HepG2 (cell line): ENCODE results near the gene AIFM1. TPM values are rescaled to one million over a fixed set of nuclear protein-coding genes. Genes with fewer than 3 reads are reported as not detected.

Source experiments
- ETV6 ChIP-seq: sonication (generic); formaldehyde crosslinking; conservative IDR thresholded peaks from 2 replicates; pipeline ENCODE4 v1.4.0; 2020; ENCODE audit warnings: missing genetic modification reagents
- FOSL2 ChIP-seq: sonication (generic); formaldehyde crosslinking; IDR thresholded peaks from 2 replicates; pipeline ENCODE4 v1.4.0; 2020; ENCODE audit warnings: missing genetic modification reagents
- GTF2F1 ChIP-seq: fragments of 150-350 bp; IDR thresholded peaks from 2 replicates; pipeline ENCODE4 v1.6.1; 2014; ENCODE audit warnings: low read length
- KLF6 ChIP-seq: IDR thresholded peaks from 2 replicates; pipeline ENCODE4 v1.8.0; 2016; ENCODE audit warnings: missing biosample characterization, missing genetic modification reagents
- MTF1 ChIP-seq: sonication (generic); formaldehyde crosslinking; IDR thresholded peaks from 2 replicates; pipeline ENCODE4 v1.5.0; 2020; ENCODE audit warnings: missing genetic modification reagents
- NCOA1 ChIP-seq: sonication (generic); formaldehyde crosslinking; IDR thresholded peaks from 2 replicates; pipeline ENCODE4 v1.9.0; 2021; ENCODE audit warnings: missing genetic modification reagents
- SMAD1 ChIP-seq: sonication (generic); formaldehyde crosslinking; IDR thresholded peaks from 2 replicates; pipeline ENCODE4 v1.4.0; 2020; ENCODE audit warnings: missing genetic modification reagents, low read depth, mild to moderate bottlenecking, borderline replicate concordance
- TBX2 ChIP-seq: sonication (generic); formaldehyde crosslinking; IDR thresholded peaks from 2 replicates; pipeline ENCODE4 v1.5.0; 2020; ENCODE audit warnings: missing genetic modification reagents, mild to moderate bottlenecking, borderline replicate concordance
- THRA ChIP-seq: sonication (generic); formaldehyde crosslinking; IDR thresholded peaks from 2 replicates; pipeline ENCODE4 v1.4.0; 2020; ENCODE audit warnings: missing genetic modification reagents, borderline replicate concordance
- TOE1 ChIP-seq: sonication (generic); formaldehyde crosslinking; IDR thresholded peaks from 2 replicates; pipeline ENCODE4 v1.4.0; 2020; ENCODE audit warnings: mild to moderate bottlenecking, missing genetic modification reagents
- YY1 ChIP-seq: IDR thresholded peaks from 2 replicates; pipeline ENCODE4 v1.6.1; 2011; ENCODE audit warnings: low read length, low read depth, moderate library complexity, mild to moderate bottlenecking; ENCODE audit not compliant: insufficient read depth, insufficient replicate concordance
- ZBTB46 ChIP-seq: sonication (generic); formaldehyde crosslinking; IDR thresholded peaks from 2 replicates; pipeline ENCODE4 v1.4.0; 2020; ENCODE audit warnings: mild to moderate bottlenecking, missing genetic modification reagents, borderline replicate concordance
- ZNF101 ChIP-seq: sonication (generic); formaldehyde crosslinking; IDR thresholded peaks from 2 replicates; pipeline ENCODE4 v1.4.0; 2020; ENCODE audit warnings: mild to moderate bottlenecking, low read depth, missing genetic modification reagents, borderline replicate concordance
- ZNF142 ChIP-seq: sonication (generic); formaldehyde crosslinking; IDR thresholded peaks from 2 replicates; pipeline ENCODE4 v1.4.0; 2020; ENCODE audit warnings: missing genetic modification reagents
- ZNF160 ChIP-seq: sonication (generic); formaldehyde crosslinking; IDR thresholded peaks from 2 replicates; pipeline ENCODE4 v1.8.0; 2022; ENCODE audit warnings: mild to moderate bottlenecking, inconsistent platforms, missing genetic modification reagents
- ZNF24 ChIP-seq: fragments of 450-650 bp; IDR thresholded peaks from 2 replicates; pipeline ENCODE4 v1.6.1; 2017; ENCODE audit warnings: antibody characterized with exemption, mild to moderate bottlenecking
- ZNF350 ChIP-seq: sonication (generic); formaldehyde crosslinking; IDR thresholded peaks from 2 replicates; pipeline ENCODE4 v1.4.0; 2020; ENCODE audit warnings: mild to moderate bottlenecking, low read depth, missing genetic modification reagents, borderline replicate concordance
- ZNF530 ChIP-seq: sonication (generic); formaldehyde crosslinking; IDR thresholded peaks from 2 replicates; pipeline ENCODE4 v1.5.0; 2020; ENCODE audit warnings: low read depth, mild to moderate bottlenecking, missing genetic modification reagents
- ZNF567 ChIP-seq: sonication (generic); formaldehyde crosslinking; IDR thresholded peaks from 2 replicates; pipeline ENCODE4 v1.8.1; 2023; ENCODE audit warnings: mild to moderate bottlenecking, missing genetic modification reagents, borderline replicate concordance
- ZNF572 ChIP-seq: sonication (generic); formaldehyde crosslinking; IDR thresholded peaks from 2 replicates; pipeline ENCODE4 v1.5.1; 2020; ENCODE audit warnings: mild to moderate bottlenecking, missing genetic modification reagents
- ZNF775 ChIP-seq: sonication (generic); formaldehyde crosslinking; IDR thresholded peaks from 2 replicates; pipeline ENCODE4 v1.4.0; 2020; ENCODE audit warnings: missing genetic modification reagents, mild to moderate bottlenecking, moderate library complexity, borderline replicate concordance
- polyA plus RNA-seq, 8 experiments: library from polyadenylated mRNA; depleted of rRNA in 3 of 8; stranded (reverse) in 7 of 8; unstranded in 1 of 8; fragments of >200 nt; fragmentation: Illumina TruSeq in 4 of 8; extraction: Trizol in 4 of 8; gene quantifications; 2 replicates each; pipeline versions ENCODE4 v1.2.1 to v1.2.3, GENCODE V29; 2011 to 2016; ENCODE audit warnings: low read depth in 4 of 8, missing spikeins in 1 of 8, mixed read lengths in 1 of 8; ENCODE audit not compliant: insufficient read depth in 1 of 8
- total RNA-seq, 5 experiments: library from RNA; depleted of rRNA; stranded (reverse); fragments of >200 nt; fragmentation: Illumina TruSeq; extraction: Trizol; gene quantifications; 2 replicates each; pipeline ENCODE4 v1.2.3, GENCODE V29; 2016; ENCODE audit warnings: low read depth in 1 of 5

AIFM1 gene
- total and polyA plus RNA-seq, 2 of the 13 experiments (the other 11 are each of a cell fraction or from before 2014, with no cell fraction given): 42.8 to 46.9 TPM

GRCh38 chrX:130165703-130166502 is at the start of gene AIFM1 (continued):
- TF ChIP-seq ZNF350 (CRISPR knock-in tag) (peak; percentile 34; the same call in 1 of the 2 replicates), ZNF160 (CRISPR knock-in tag) (no peak), TBX2 (CRISPR knock-in tag) (no peak), ZNF24 (0 out of 2 replicates have a peak, but pooled peaks have one; percentile 18), ZNF775 (CRISPR knock-in tag) (no peak), THRA (no peak), NCOA1 (CRISPR knock-in tag) (no peak), KLF6 (CRISPR knock-in tag) (no peak), ZNF101 (CRISPR knock-in tag) (no peak), FOSL2 (0 out of 2 replicates have a peak, but pooled peaks have one; percentile 5), ZBTB46 (no peak), YY1 (peak; percentile 5), ZNF142 (CRISPR knock-in tag) (no peak), GTF2F1 (no peak), TOE1 (CRISPR knock-in tag) (no peak), ZNF567 (CRISPR knock-in tag) (no peak), ZNF572 (CRISPR knock-in tag) (no peak), ETV6 (CRISPR knock-in tag) (0 out of 2 replicates have a peak, but pooled peaks have one; percentile 29), SMAD1 (CRISPR knock-in tag) (no peak), MTF1 (no peak), ZNF530 (CRISPR knock-in tag) (no peak)
